Peyer's patch (tissue), 4 donors: ENCODE measurements around the gene HKDC1.

Experiments
- CTCF ChIP-seq, 6 experiments: fragments of 450-650 bp in 4 of 6; fragments of 200-600 bp in 2 of 6; sonication (generic) in 1 of 6; IDR thresholded peaks; one replicate each; pipeline ENCODE4 v1.5.1; 2017 to 2019; ENCODE audit warnings: antibody characterized with exemption in 6 of 6, mild to moderate bottlenecking in 3 of 6, moderate library complexity in 1 of 6
- POLR2A ChIP-seq, 2 donors: fragments of 450-650 bp; IDR thresholded peaks; one replicate each; pipeline ENCODE4 v1.5.1; 2017; ENCODE audit warnings: antibody characterized with exemption in 2 of 2, mild to moderate bottlenecking in 2 of 2, moderate library complexity in 2 of 2

- no peak for TF ChIP-seq CTCF (IDR thresholded peaks at IDR 0.05)
- no peak for TF ChIP-seq POLR2A (IDR thresholded peaks at IDR 0.05)
Measured at GRCh38 chr10:69281507-69282413, 61.6 kb downstream of the HKDC1 start.
